ENCODE measurements around the gene EPN2.

DNA sequence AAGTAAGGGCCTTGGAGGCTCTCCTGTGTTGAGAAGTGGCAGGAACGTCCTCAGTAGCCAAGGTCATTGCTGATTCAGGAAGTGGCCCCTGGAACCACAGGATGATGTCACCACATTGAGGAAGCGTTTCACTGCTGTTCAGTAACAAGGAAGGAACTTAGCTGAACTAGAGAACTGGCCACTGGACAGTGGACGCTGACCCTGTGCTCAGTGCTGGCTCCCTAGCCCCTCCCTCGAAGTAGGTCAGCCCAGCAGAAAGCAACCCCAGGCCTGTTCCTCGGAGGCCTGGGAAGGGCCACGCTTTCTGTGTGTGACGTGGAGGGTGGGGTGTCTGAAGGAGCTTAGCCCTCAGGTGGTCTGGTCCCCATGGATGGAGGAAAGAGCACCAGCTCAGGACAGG, 67.0 kb downstream of the EPN2 start:
- no peak for TF ChIP-seq CTCF (IDR thresholded peaks at IDR 0.05; ENCODE audit: poor library complexity)
- TF ChIP-seq EZH2 (IDR thresholded peaks at IDR 0.05; ENCODE audit: borderline replicate concordance) = no peak
- TF ChIP-seq EZH2phosphoT487 (IDR thresholded peaks at IDR 0.05; ENCODE audit: low read depth, severe bottlenecking, unreplicated experiment) = no peak

Measured in hepatocyte (in vitro differentiated cells).